Choroid plexus epithelial cell (primary cell): ENCODE results near the gene AFG1L.
"Not testable (repeated sequence)": the region's sequence is repeated elsewhere in the genome, so short reads cannot be mapped to it uniquely, and the experiment has no call there.

Experiments
- DNase-seq: peaks from one replicate; pipeline ENCODE4 v3.0.0-alpha.2; 2010; ENCODE audit warnings: low read depth
- H3K4me3 ChIP-seq: 2 replicates; pipeline ENCODE4 v1.5.1; 2011; ENCODE audit warnings: low read depth, mild to moderate bottlenecking, control low read depth, low read length, moderate library complexity
- CTCF ChIP-seq: conservative IDR thresholded peaks from 2 replicates; pipeline ENCODE4 v1.5.1; 2011; ENCODE audit warnings: low read depth, mild to moderate bottlenecking, control low read depth, inconsistent platforms, low read length, moderate library complexity

Gene AFG1L

DNA sequence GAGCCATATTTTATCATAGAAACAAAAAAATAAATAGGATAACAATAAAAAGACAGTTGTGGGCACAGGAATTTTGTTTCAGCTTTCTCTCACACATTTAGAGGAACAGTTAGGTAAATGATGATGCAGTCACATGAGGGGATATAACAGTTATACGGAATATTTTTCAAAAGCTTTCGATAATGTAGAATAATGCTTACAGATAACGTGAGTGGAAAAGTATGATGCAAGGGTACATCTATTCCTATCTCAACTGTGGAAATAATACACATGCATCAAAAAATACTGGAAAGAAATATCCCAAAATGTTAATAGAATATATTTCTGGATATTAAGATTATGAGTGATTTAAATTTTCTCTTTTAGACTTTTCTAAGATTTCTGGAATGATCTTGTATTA lies 114.0 kb downstream of the AFG1L start:
- no peak for TF ChIP-seq CTCF
- no peak overlapping the region for H3K4me3 ChIP-seq
- DNase-seq: no peak

GRCh38 chr6:108416047-108416833 lies 121.4 kb downstream of the AFG1L start:
- not testable (repeated sequence) for DNase-seq, H3K4me3 ChIP-seq

DNA sequence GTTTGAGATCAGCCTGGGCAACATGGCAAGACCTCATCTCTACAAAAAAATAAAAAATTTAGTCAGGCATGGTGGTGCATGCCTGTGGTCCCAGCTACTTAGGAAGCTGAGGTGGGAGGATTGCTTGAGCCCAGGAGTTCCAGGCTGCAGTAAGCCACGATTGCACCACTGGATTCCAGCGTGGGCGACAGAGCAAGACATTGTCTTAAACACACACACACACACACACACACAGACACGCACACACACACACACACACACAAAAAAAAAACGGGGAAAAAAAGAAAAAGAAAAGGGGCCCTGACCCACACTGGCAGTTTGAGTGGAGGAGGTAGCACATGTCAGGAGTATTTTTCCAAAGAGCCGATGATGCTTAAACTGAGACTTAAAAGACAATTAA lies 122.2 kb downstream of the AFG1L start:
- no peak for TF ChIP-seq CTCF
- peak; percentile 59 for DNase-seq
- no peak overlapping the region for H3K4me3 ChIP-seq

- TF ChIP-seq CTCF: no peak
- no peak overlapping the region for H3K4me3 ChIP-seq
- no peak for DNase-seq
Observed at GRCh38 chr6:108419474-108419873, 124.6 kb downstream of the AFG1L start.

DNA sequence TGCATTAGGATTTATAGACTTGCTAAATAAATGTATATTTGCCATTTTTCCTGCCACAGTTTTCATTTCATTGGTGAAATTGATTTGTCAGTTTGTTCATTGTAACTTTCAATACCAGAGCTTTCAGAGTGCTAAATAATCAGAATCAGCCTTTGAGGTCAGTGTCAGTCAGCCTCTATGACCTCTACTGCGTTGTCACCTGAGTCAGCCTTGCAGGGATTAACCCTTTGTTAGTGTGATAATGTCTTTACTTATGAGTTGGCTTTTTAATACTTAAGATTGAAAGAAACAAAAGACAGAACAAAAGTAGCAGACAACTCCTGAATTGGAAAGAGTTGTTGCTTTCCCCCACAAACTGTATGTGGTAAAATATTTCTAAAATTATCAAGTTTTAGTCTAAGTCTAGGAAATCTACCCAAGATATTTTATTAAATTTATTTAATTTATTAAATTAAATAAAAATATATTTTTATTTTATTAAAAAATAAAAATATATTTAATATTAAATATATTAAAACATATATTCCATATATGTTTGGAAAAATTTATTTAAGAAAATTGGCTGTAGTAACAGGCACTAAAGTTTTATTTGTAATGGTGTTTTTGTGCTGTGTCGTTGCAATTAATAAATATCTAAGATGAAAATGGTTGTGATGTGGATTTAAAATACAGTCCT lies 125.2 kb downstream of the AFG1L start:
- no peak overlapping the region for H3K4me3 ChIP-seq
- no peak for TF ChIP-seq CTCF
- no peak for DNase-seq

GRCh38 chr6:108421366-108421765 lies 126.5 kb downstream of the AFG1L start:
- H3K4me3 ChIP-seq: no peak overlapping the region
- DNase-seq: no peak
- TF ChIP-seq CTCF: no peak

DNA sequence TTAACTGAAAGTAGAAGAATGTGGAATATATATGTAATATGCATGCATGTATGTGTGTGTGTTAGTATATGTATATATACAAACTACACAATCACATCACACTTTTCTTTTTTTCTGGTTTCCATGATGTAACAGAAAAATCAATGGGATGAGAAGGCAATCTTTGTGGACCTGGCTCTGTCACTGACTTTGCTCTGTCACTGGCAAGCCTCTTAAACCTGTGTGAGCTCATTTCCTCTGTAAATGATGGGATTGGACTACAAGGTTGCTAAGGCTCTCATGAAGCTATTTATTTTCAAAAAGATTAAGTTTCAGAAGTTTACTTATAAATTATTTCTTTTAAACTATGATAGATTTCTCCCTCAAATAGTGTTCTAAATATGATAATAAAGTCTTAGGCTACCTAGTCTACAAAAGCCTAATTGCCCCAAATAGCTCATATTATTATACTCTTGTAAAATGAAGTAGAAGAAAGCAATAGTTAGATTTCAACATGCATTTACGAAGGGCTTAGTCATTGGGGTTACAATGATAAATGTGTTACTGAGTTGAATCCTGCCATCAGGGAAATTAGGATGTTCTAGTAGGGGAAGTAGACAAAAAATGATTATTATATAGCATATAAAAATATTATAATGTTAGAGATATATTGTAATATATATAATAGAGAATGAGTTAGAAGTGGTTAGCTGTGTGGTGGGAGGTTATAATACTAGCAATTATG lies 129.3 kb downstream of the AFG1L start:
- DNase-seq: no peak
- no peak for TF ChIP-seq CTCF
- H3K4me3 ChIP-seq: no peak overlapping the region
